ENCODE data around the gene GREM2.

DNA sequence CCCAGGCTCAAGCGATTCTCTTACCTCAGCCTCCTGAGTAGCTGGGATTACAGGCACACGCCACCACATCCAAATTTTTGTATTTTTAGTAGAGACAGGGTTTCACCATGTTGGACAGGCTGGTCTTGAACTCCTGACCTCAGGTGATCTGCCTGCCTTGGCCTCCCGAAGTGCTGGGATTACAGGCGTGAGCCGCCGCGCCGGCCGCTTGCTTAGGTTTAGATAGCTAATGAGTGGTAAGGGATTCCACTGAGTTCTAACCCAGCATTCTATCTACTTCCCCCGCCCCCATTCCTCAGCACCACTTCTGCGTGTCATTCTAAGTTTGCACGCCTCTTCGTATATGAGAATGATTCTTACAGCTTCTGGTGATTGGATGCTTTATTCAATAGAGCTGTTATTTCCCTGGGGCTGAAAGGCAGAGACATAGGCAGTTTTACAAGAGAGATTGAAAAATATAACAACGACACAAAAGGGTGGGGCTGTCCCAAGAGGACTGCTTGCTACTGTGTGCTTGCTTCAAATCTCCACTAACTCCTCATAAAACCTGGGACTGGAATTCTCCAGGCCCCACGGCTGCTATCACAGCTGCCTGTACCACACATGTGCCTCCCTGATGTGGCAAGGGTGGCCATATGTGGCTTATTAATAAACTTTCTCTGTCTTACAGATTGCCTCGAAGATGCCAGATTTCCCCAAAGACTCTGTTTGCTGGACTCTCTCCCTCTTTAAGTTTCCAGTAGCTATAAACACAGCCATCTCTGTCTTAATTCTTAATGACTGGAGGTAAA is 23.7 kb upstream of the GREM2 start:
- TF ChIP-seq, protein P1, sequence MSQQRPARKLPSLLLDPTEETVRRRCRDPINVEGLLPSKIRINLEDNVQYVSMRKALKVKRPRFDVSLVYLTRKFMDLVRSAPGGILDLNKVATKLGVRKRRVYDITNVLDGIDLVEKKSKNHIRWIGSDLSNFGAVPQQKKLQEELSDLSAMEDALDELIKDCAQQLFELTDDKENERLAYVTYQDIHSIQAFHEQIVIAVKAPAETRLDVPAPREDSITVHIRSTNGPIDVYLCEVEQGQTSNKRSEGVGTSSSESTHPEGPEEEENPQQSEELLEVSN (IDR thresholded peaks at IDR 0.05; ENCODE audit: borderline replicate concordance, low read depth) = no peak
- TF ChIP-seq EHMT2 (IDR thresholded peaks at IDR 0.05; ENCODE audit: low read depth) (no peak), CHD2 (IDR thresholded peaks at IDR 0.05; ENCODE audit: low read length, partially characterized antibody) (no peak), RFX5 (IDR thresholded peaks at IDR 0.05) (no peak)

All from A549 (cell line).